ENCODE measurements around the gene PAGR1. TPM values are rescaled to one million over a fixed set of nuclear protein-coding genes. Genes with fewer than 3 reads are reported as not detected.

Gene PAGR1
- total and polyA plus RNA-seq, 2 of the 13 experiments (the other 11 are each of a cell fraction or from before 2014, with no cell fraction given), result 9.8 to 66.4 TPM

DNA sequence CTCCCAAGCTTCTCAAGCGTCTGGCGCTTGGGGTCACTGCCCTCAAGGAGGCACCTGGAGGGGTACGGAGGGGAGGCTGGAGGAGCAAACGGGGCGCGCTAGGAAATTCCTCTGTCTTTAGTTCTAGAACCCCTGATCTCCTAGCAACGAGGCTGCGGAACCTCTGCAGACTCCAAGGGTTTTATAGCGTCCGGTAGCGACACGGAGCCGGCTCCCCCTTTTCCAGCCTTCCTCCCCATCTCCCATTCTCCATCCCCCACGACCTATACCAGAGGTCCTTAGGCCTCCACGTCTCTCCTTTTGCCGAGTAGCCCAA is 47.7 kb downstream of the PAGR1 start (continued):
- TF ChIP-seq, protein P1, sequence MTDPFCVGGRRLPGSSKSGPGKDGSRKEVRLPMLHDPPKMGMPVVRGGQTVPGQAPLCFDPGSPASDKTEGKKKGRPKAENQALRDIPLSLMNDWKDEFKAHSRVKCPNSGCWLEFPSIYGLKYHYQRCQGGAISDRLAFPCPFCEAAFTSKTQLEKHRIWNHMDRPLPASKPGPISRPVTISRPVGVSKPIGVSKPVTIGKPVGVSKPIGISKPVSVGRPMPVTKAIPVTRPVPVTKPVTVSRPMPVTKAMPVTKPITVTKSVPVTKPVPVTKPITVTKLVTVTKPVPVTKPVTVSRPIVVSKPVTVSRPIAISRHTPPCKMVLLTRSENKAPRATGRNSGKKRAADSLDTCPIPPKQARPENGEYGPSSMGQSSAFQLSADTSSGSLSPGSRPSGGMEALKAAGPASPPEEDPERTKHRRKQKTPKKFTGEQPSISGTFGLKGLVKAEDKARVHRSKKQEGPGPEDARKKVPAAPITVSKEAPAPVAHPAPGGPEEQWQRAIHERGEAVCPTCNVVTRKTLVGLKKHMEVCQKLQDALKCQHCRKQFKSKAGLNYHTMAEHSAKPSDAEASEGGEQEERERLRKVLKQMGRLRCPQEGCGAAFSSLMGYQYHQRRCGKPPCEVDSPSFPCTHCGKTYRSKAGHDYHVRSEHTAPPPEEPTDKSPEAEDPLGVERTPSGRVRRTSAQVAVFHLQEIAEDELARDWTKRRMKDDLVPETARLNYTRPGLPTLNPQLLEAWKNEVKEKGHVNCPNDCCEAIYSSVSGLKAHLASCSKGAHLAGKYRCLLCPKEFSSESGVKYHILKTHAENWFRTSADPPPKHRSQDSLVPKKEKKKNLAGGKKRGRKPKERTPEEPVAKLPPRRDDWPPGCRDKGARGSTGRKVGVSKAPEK (CRISPR knock-in tag; IDR thresholded peaks at IDR 0.05; ENCODE audit: borderline replicate concordance), result 0 out of 2 replicates have a peak, but pooled peaks have one; percentile 10
- TF ChIP-seq POLR2AphosphoS5 (IDR thresholded peaks at IDR 0.05; ENCODE audit: low read depth, low read length) (peak; percentile 30; the same call in 1 of the 2 replicates), ZFP82 (CRISPR knock-in tag; IDR thresholded peaks at IDR 0.05; ENCODE audit: borderline replicate concordance) (no peak), ZNF652 (CRISPR knock-in tag; IDR thresholded peaks at IDR 0.05; ENCODE audit: borderline replicate concordance, low read depth) (no peak), ZNF33B (CRISPR knock-in tag; IDR thresholded peaks at IDR 0.05) (no peak), GATAD1 (CRISPR knock-in tag; IDR thresholded peaks at IDR 0.05) (no peak), ZNF598 (CRISPR knock-in tag; IDR thresholded peaks at IDR 0.05; ENCODE audit: borderline replicate concordance) (0 out of 2 replicates have a peak, but pooled peaks have one; percentile 25), ZNF317 (CRISPR knock-in tag; IDR thresholded peaks at IDR 0.05) (0 out of 2 replicates have a peak, but pooled peaks have one; percentile 11), ZNF616 (CRISPR knock-in tag; IDR thresholded peaks at IDR 0.05; ENCODE audit: low read depth) (0 out of 2 replicates have a peak, but pooled peaks have one; percentile 55), SIN3A (IDR thresholded peaks at IDR 0.05; ENCODE audit: borderline replicate concordance, low read depth, low read length) (no peak), RFXAP (CRISPR knock-in tag; IDR thresholded peaks at IDR 0.05; ENCODE audit: borderline replicate concordance) (no peak), SOX6 (IDR thresholded peaks at IDR 0.05) (no peak), SOX6 (CRISPR knock-in tag; IDR thresholded peaks at IDR 0.05) (peak; percentile 11), SMAD9 (CRISPR knock-in tag; IDR thresholded peaks at IDR 0.05) (no peak)
- TF ChIP-seq, protein P2, sequence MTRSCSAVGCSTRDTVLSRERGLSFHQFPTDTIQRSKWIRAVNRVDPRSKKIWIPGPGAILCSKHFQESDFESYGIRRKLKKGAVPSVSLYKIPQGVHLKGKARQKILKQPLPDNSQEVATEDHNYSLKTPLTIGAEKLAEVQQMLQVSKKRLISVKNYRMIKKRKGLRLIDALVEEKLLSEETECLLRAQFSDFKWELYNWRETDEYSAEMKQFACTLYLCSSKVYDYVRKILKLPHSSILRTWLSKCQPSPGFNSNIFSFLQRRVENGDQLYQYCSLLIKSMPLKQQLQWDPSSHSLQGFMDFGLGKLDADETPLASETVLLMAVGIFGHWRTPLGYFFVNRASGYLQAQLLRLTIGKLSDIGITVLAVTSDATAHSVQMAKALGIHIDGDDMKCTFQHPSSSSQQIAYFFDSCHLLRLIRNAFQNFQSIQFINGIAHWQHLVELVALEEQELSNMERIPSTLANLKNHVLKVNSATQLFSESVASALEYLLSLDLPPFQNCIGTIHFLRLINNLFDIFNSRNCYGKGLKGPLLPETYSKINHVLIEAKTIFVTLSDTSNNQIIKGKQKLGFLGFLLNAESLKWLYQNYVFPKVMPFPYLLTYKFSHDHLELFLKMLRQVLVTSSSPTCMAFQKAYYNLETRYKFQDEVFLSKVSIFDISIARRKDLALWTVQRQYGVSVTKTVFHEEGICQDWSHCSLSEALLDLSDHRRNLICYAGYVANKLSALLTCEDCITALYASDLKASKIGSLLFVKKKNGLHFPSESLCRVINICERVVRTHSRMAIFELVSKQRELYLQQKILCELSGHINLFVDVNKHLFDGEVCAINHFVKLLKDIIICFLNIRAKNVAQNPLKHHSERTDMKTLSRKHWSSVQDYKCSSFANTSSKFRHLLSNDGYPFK (CRISPR knock-in tag; IDR thresholded peaks at IDR 0.05; ENCODE audit: borderline replicate concordance), result no peak; the same call in 1 of the 2 replicates
- TF ChIP-seq, protein P3, sequence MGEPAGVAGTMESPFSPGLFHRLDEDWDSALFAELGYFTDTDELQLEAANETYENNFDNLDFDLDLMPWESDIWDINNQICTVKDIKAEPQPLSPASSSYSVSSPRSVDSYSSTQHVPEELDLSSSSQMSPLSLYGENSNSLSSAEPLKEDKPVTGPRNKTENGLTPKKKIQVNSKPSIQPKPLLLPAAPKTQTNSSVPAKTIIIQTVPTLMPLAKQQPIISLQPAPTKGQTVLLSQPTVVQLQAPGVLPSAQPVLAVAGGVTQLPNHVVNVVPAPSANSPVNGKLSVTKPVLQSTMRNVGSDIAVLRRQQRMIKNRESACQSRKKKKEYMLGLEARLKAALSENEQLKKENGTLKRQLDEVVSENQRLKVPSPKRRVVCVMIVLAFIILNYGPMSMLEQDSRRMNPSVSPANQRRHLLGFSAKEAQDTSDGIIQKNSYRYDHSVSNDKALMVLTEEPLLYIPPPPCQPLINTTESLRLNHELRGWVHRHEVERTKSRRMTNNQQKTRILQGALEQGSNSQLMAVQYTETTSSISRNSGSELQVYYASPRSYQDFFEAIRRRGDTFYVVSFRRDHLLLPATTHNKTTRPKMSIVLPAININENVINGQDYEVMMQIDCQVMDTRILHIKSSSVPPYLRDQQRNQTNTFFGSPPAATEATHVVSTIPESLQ (CRISPR knock-in tag; conservative IDR thresholded peaks at IDR 0.05), result 0 out of 2 replicates have a peak, but pooled peaks have one; percentile 2
- TF ChIP-seq, protein P4, sequence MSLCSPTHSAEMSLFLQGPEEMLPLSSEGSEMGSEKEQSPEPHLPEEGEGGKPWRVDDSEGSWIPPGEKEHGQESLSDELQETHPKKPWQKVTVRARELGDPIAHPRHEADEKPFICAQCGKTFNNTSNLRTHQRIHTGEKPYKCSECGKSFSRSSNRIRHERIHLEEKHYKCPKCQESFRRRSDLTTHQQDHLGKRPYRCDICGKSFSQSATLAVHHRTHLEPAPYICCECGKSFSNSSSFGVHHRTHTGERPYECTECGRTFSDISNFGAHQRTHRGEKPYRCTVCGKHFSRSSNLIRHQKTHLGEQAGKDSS (CRISPR knock-in tag; IDR thresholded peaks at IDR 0.05; ENCODE audit: borderline replicate concordance, low read depth), result no peak
- TF ChIP-seq, protein P5, sequence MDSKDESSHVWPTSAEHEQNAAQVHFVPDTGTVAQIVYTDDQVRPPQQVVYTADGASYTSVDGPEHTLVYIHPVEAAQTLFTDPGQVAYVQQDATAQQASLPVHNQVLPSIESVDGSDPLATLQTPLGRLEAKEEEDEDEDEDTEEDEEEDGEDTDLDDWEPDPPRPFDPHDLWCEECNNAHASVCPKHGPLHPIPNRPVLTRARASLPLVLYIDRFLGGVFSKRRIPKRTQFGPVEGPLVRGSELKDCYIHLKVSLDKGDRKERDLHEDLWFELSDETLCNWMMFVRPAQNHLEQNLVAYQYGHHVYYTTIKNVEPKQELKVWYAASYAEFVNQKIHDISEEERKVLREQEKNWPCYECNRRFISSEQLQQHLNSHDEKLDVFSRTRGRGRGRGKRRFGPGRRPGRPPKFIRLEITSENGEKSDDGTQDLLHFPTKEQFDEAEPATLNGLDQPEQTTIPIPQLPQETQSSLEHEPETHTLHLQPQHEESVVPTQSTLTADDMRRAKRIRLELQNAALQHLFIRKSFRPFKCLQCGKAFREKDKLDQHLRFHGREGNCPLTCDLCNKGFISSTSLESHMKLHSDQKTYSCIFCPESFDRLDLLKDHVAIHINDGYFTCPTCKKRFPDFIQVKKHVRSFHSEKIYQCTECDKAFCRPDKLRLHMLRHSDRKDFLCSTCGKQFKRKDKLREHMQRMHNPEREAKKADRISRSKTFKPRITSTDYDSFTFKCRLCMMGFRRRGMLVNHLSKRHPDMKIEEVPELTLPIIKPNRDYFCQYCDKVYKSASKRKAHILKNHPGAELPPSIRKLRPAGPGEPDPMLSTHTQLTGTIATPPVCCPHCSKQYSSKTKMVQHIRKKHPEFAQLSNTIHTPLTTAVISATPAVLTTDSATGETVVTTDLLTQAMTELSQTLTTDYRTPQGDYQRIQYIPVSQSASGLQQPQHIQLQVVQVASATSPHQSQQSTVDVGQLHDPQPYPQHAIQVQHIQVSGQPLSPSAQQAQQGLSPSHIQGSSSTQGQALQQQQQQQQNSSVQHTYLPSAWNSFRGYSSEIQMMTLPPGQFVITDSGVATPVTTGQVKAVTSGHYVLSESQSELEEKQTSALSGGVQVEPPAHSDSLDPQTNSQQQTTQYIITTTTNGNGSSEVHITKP (CRISPR knock-in tag; IDR thresholded peaks at IDR 0.05; ENCODE audit: low read depth), result no peak

Data from HepG2 (cell line).